ENCODE data around the gene HOXC12. TPM values are rescaled to one million over a fixed set of nuclear protein-coding genes. Genes with fewer than 3 reads are reported as not detected.

HOXC12 gene
- total RNA-seq, 3 donors from 2014 or later: not detected

DNA sequence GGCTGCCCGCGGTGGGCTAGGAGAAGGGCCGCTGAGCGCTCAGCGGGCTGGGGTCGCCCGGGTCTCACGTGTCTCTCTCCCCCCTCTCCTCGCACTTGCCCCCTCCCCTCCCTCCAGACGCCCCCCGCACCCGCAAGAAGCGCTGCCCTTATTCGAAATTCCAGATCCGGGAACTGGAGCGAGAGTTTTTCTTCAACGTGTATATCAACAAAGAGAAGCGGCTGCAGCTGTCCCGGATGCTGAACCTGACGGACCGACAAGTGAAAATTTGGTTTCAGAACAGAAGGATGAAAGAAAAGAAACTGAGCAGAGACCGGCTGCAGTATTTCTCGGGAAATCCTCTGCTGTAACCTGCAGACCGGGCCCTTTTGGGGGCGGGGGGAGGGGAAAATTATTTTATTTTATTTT, 20.4 kb downstream of the HOXC12 start:
- peaks cover 8% of the 10 kb centered on the region for H3K4me1 ChIP-seq (ENCODE audit: low read depth)
- no peak overlapping the region for H3K4me3 ChIP-seq
- TF ChIP-seq, protein P1, sequence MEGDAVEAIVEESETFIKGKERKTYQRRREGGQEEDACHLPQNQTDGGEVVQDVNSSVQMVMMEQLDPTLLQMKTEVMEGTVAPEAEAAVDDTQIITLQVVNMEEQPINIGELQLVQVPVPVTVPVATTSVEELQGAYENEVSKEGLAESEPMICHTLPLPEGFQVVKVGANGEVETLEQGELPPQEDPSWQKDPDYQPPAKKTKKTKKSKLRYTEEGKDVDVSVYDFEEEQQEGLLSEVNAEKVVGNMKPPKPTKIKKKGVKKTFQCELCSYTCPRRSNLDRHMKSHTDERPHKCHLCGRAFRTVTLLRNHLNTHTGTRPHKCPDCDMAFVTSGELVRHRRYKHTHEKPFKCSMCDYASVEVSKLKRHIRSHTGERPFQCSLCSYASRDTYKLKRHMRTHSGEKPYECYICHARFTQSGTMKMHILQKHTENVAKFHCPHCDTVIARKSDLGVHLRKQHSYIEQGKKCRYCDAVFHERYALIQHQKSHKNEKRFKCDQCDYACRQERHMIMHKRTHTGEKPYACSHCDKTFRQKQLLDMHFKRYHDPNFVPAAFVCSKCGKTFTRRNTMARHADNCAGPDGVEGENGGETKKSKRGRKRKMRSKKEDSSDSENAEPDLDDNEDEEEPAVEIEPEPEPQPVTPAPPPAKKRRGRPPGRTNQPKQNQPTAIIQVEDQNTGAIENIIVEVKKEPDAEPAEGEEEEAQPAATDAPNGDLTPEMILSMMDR (IDR thresholded peaks at IDR 0.05): no peak
- no peak for DNase-seq
- no peaks in the 10 kb centered on the region for H3K36me3 ChIP-seq (ENCODE audit: low read depth)
- no peak for ATAC-seq
- intact Hi-C loops (cut with DNase I, micrococcal nuclease): no loop called here
- peaks cover 6% of the 10 kb centered on the region for H3K9me3 ChIP-seq

GRCh38 chr12:53975479-53976152, 20.9 kb downstream of the HOXC12 start:
- peaks cover 6% of the 10 kb centered on the region for H3K9me3 ChIP-seq
- H3K4me3 ChIP-seq: no peak overlapping the region
- intact Hi-C loops (cut with DNase I, micrococcal nuclease): no loop called here
- H3K4me1 ChIP-seq (ENCODE audit: low read depth): peaks cover 8% of the 10 kb centered on the region
- ATAC-seq (no peak), DNase-seq (no peak)
- TF ChIP-seq, protein P1 (IDR thresholded peaks at IDR 0.05): no peak
- no peaks in the 10 kb centered on the region for H3K36me3 ChIP-seq (ENCODE audit: low read depth)

GRCh38 chr12:53976172-53976822, 21.6 kb downstream of the HOXC12 start:
- no peak overlapping the region for H3K4me3 ChIP-seq

GRCh38 chr12:53976823-53977595, 22.3 kb downstream of the HOXC12 start:
- H3K4me3 ChIP-seq: no peak overlapping the region
- no peaks in the 10 kb centered on the region for H3K36me3 ChIP-seq (ENCODE audit: low read depth)
- DNase-seq (no peak), ATAC-seq (no peak)
- intact Hi-C loops (cut with DNase I, micrococcal nuclease): no loop called here
- peaks cover 8% of the 10 kb centered on the region for H3K4me1 ChIP-seq (ENCODE audit: low read depth)
- TF ChIP-seq, protein P1 (IDR thresholded peaks at IDR 0.05): no peak
- peaks cover 6% of the 10 kb centered on the region for H3K9me3 ChIP-seq

More at GRCh38 chr12:53976172-53976822, 21.6 kb downstream of the HOXC12 start:
- no peak for DNase-seq
- Histone ChIP-seq H3K4me1 (ENCODE audit: low read depth) (peaks cover 8% of the 10 kb centered on the region), H3K36me3 (ENCODE audit: low read depth) (no peaks in the 10 kb centered on the region), H3K9me3 (peaks cover 6% of the 10 kb centered on the region)
- TF ChIP-seq, protein P1 (IDR thresholded peaks at IDR 0.05): no peak
- ATAC-seq: no peak
- intact Hi-C loops (cut with DNase I, micrococcal nuclease): no loop called here

DNA sequence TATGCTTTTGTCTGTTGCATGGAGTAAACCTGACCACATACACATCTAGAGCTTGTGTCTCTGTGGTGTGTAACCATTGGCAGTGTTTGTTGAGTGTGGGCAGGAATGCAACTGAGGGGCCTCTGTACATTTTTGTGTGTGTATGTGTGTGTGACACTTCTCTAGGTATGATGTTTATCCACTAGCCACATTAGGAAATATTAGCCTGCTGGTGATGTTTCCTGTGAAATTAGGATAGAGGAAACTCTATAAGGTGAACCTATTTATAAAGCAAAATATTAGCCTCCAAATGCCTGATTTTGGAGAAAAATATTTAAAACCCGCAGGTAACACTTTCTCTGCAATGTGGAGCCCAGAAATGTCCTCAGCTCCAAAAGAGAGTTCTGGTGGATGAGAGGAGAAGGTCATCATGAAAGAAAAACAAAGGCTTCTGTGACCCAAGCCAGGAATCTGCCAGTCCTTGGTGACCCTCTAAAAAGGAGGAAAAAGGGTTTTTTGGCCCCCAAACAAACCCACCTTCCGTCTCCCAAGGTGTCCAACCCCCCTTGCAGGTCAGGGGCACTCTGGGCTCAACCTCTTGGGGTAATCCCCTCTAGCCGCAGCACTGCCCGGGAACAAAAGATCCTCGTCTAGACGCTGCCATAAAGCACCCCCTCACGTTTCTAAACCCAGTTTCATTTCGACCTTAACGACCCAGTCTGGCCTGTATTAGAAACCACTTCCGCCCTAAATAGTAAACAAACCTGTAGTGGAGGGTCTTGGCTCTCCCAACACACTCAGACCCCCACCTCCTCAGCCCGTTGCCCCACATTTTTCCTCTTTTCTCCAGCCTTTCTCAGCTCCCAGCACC, 23.1 kb downstream of the HOXC12 start:
- TF ChIP-seq, protein P1 (IDR thresholded peaks at IDR 0.05): no peak
- peaks cover 6% of the 10 kb centered on the region for H3K9me3 ChIP-seq
- H3K36me3 ChIP-seq (ENCODE audit: low read depth): no peaks in the 10 kb centered on the region
- ATAC-seq (no peak), DNase-seq (no peak)
- intact Hi-C loops (cut with DNase I, micrococcal nuclease): no loop called here
- peaks cover 8% of the 10 kb centered on the region for H3K4me1 ChIP-seq (ENCODE audit: low read depth)
- no peak overlapping the region for H3K4me3 ChIP-seq

All from mucosa of descending colon (tissue), 3 donors.